Endothelial cell of umbilical vein (primary cell): ENCODE results near the gene ARFGAP3. TPM values are rescaled to one million over a fixed set of nuclear protein-coding genes. Genes with fewer than 3 reads are reported as not detected.

Experiments
- BruUV-seq: library from RNA; stranded (reverse); fragments of 400-500 nt; replicated peaks from 2 replicates; lab custom pipeline; 2021; lab: Mats Ljungman, UMichigan
- CTCF ChIA-PET: fragments of 300-600, 350-600 bp; sonication (Branson Sonifier 250); formaldehyde crosslinking; loops from one replicate; lab custom pipeline; 2021; ENCODE audit warnings: antibody characterized with exemption, inconsistent platforms; lab: Charles Lee
- POLR2A ChIA-PET: fragments of 300-600, 350-600 bp; sonication (Branson Sonifier 250); formaldehyde crosslinking; loops from one replicate; lab custom pipeline; 2021; ENCODE audit warnings: antibody characterized with exemption, inconsistent platforms; lab: Charles Lee
- DNase-seq: peaks from one replicate; pipeline ENCODE4 v3.0.0-alpha.2; 2011; ENCODE audit warnings: low read depth, low spot score
- FAIRE-seq: peaks from 2 replicates; lab custom pipeline; 2011; peaks lifted over from hg19 to GRCh38; lab: Jason Lieb, UNC
- H2AFZ ChIP-seq: 2 replicates; pipeline ENCODE4 v1.6.0; 2012; ENCODE audit warnings: low read depth, low read length, control low read depth, inconsistent platforms
- H3K27ac ChIP-seq: 2 replicates; pipeline ENCODE4 v1.5.1; 2011; ENCODE audit warnings: low read depth, mild to moderate bottlenecking, control low read depth, low read length, moderate library complexity; ENCODE audit not compliant: insufficient read depth
- H3K27me3 ChIP-seq, 2 experiments: 2 replicates each; pipeline versions ENCODE4 v1.6.0 to v1.6.1; 2011; ENCODE audit warnings: low read length in 2 of 2, mixed read lengths in 1 of 2; ENCODE audit not compliant: control insufficient read depth in 2 of 2, insufficient read depth in 2 of 2
- H3K36me3 ChIP-seq, 2 experiments: 2 replicates in 1 of 2; 3 replicates in 1 of 2; pipeline ENCODE4 v1.5.1; 2011; ENCODE audit warnings: low read length in 2 of 2, mild to moderate bottlenecking in 1 of 2, moderate library complexity in 1 of 2; ENCODE audit not compliant: control insufficient read depth in 2 of 2, insufficient read depth in 2 of 2; ENCODE audit errors: extremely low read depth in 1 of 2
- H3K4me1 ChIP-seq: 3 replicates; pipeline ENCODE4 v1.5.1; 2011; ENCODE audit warnings: mild to moderate bottlenecking, low read length; ENCODE audit not compliant: control insufficient read depth, insufficient read depth; ENCODE audit errors: extremely low read depth
- H3K4me2 ChIP-seq: 2 replicates; pipeline ENCODE4 v1.6.1; 2011; ENCODE audit warnings: low read length, control low read depth, mixed read lengths; ENCODE audit not compliant: insufficient read depth
- H3K4me3 ChIP-seq, 3 experiments: fragments of 200-600 bp in 1 of 3; sonication (generic), shearing (Covaris generic) in 1 of 3; replicated peaks in 1 of 3; 2 replicates each; pipeline ENCODE4 v1.5.1; 2011 to 2016; ENCODE audit warnings: control low read depth in 3 of 3, low read length in 3 of 3, mild to moderate bottlenecking in 2 of 3, inconsistent platforms in 1 of 3, low read depth in 1 of 3, moderate library complexity in 1 of 3; ENCODE audit not compliant: insufficient read depth in 1 of 3
- H3K79me2 ChIP-seq: 2 replicates; pipeline ENCODE4 v1.6.0; 2012; ENCODE audit warnings: low read length, inconsistent platforms; ENCODE audit not compliant: control insufficient read depth, insufficient read depth
- H3K9ac ChIP-seq: replicated peaks from 2 replicates; pipeline ENCODE3; 2011; ENCODE audit warnings: low read length, control low read depth; ENCODE audit not compliant: insufficient read depth; ENCODE audit errors: extremely low read depth
- H3K9me1 ChIP-seq: replicated peaks from 3 replicates; pipeline ENCODE4 v1.6.0; 2011; ENCODE audit warnings: mild to moderate bottlenecking, low read length; ENCODE audit not compliant: control insufficient read depth, insufficient read depth; ENCODE audit errors: extremely low read depth
- H3K9me3 ChIP-seq: replicated peaks from 2 replicates; pipeline ENCODE4 v1.5.1; 2012; ENCODE audit warnings: low read length, inconsistent platforms; ENCODE audit not compliant: control insufficient read depth, insufficient read depth
- H4K20me1 ChIP-seq: replicated peaks from 2 replicates; pipeline ENCODE3; 2011; ENCODE audit warnings: mild to moderate bottlenecking, low read length; ENCODE audit not compliant: control insufficient read depth, insufficient read depth; ENCODE audit errors: extremely low read depth
- CTCF ChIP-seq, 2 donors: IDR thresholded peaks; 1 replicate in 1 of 2; 2 replicates in 1 of 2; pipeline ENCODE4 v1.5.1; 2011; ENCODE audit warnings: low read length in 2 of 2, mild to moderate bottlenecking in 2 of 2, moderate library complexity in 2 of 2, control low read depth in 1 of 2, inconsistent platforms in 1 of 2, low read depth in 1 of 2; ENCODE audit not compliant: insufficient read depth in 1 of 2; ENCODE audit errors: extremely low read depth in 1 of 2
- EZH2 ChIP-seq: IDR thresholded peaks from 2 replicates; pipeline ENCODE4 v1.6.1; 2012; ENCODE audit warnings: borderline replicate concordance, low read depth, mild to moderate bottlenecking, moderate library complexity, low read length, inconsistent platforms; ENCODE audit not compliant: severe bottlenecking
- FOS ChIP-seq: IDR thresholded peaks from 2 replicates; pipeline ENCODE4 v1.6.1; 2011; ENCODE audit warnings: mild to moderate bottlenecking, low read length, moderate library complexity, borderline replicate concordance; ENCODE audit not compliant: insufficient read depth
- GATA2 ChIP-seq: IDR thresholded peaks from 2 replicates; pipeline ENCODE4 v1.7.0; 2011; ENCODE audit warnings: low read depth, mild to moderate bottlenecking, moderate library complexity, mixed read lengths, low read length; ENCODE audit not compliant: insufficient read length, insufficient read depth
- JUN ChIP-seq: IDR thresholded peaks from 2 replicates; pipeline ENCODE4 v1.6.1; 2011; ENCODE audit warnings: borderline replicate concordance, low read depth; ENCODE audit not compliant: insufficient read length, insufficient read depth
- MAX ChIP-seq: IDR thresholded peaks from 2 replicates; pipeline ENCODE4 v1.6.1; 2011; ENCODE audit not compliant: insufficient read depth, insufficient read length
- MYC ChIP-seq: IDR thresholded peaks from one replicate; pipeline ENCODE4 v1.6.1; 2011; ENCODE audit warnings: mild to moderate bottlenecking, low read depth, low read length
- POLR2A ChIP-seq: IDR thresholded peaks from 2 replicates; pipeline ENCODE4 v1.6.1; 2012; ENCODE audit warnings: low read depth, mild to moderate bottlenecking, control low read depth, low read length
- POLR2AphosphoS5 ChIP-seq: IDR thresholded peaks from 2 replicates; pipeline ENCODE4 v1.6.1; 2012; ENCODE audit warnings: low read depth, mild to moderate bottlenecking, control low read depth, low read length, moderate library complexity; ENCODE audit not compliant: insufficient read depth
- dilution Hi-C: fragments of 300-500 bp; cut with MboI; formaldehyde crosslinking; loops from one replicate; pipeline ENCODE4 v1.15.0; 2019; ENCODE audit warnings: low sequenced_read_pairs; ENCODE audit not compliant: extremely low pct_ligation_motif_present
- intact Hi-C: fragments of 100-400 bp; cut with micrococcal nuclease; formaldehyde crosslinking; loops from one replicate; pipeline ENCODE4 v1.10.0; 2022
- polyA plus RNA-seq, 4 experiments: library from polyadenylated mRNA; depleted of rRNA in 3 of 4; stranded (reverse) in 3 of 4; unstranded in 1 of 4; fragments of >200 nt; gene quantifications; 2 replicates each; pipeline versions ENCODE4 v1.2.1 to v1.2.3, GENCODE V29; 2011 to 2012; ENCODE audit warnings: missing spikeins in 1 of 4
- total RNA-seq: library from RNA; stranded (reverse); gene quantifications from 2 replicates; pipeline ENCODE4 v1.2.3, GENCODE V29; 2021

Gene ARFGAP3
- total and polyA plus RNA-seq, 2 donors (not counting 3 experiments of a cell fraction or from before 2014, with no cell fraction given), result 29.1 to 33.4 TPM

- no peaks in the 10 kb centered on the region for H3K9me3 ChIP-seq
- TF ChIP-seq EZH2 (no peak), POLR2AphosphoS5 (no peak), JUN (no peak), CTCF (IDR thresholded peaks at IDR 0.05; ENCODE audit: extremely low read depth in 1 of 2, insufficient read depth in 1 of 2, low read depth in 1 of 2, low read length in 2 of 2) (no peak), MYC (no peak), GATA2 (no peak), POLR2A (no peak), FOS (no peak), MAX (no peak)
- BruUV-seq, result no TSS peak
These were observed 42.5 kb downstream of the ARFGAP3 start for GRCh38 chr22:42814616-42815015.

More at GRCh38 chr22:42814616-42815015, 42.5 kb downstream of the ARFGAP3 start:
- H3K36me3 ChIP-seq, result peaks cover 7 to 12% of the 10 kb centered on the region in 2 experiments
- no peaks in the 10 kb centered on the region for H3K79me2 ChIP-seq
- no peaks in the 10 kb centered on the region for H3K9me1 ChIP-seq
- dilution Hi-C loops, result no loop called here
- H3K27me3 ChIP-seq, result no peaks in the 10 kb centered on the region
- intact Hi-C loops, result no loop called here
- ChIA-PET CTCF (interaction anchor here (0.6 to 1.4 kb wide), 6 partner anchors 11 to 357 kb away, joined by 3 to 4 read pairs (median 3); no protein-coding TSS in a partner anchor), POLR2A (no interaction called here)
- H4K20me1 ChIP-seq, result no peaks in the 10 kb centered on the region
- peaks cover 7% of the 10 kb centered on the region for H3K4me1 ChIP-seq
- H3K4me3 ChIP-seq, result no peak overlapping the region
- DNase-seq (no peak), FAIRE-seq (no peak)
- no peak overlapping the region for H3K27ac ChIP-seq
- no peak overlapping the region for H3K4me2 ChIP-seq
- no peak overlapping the region for H2AFZ ChIP-seq
- no peak overlapping the region for H3K9ac ChIP-seq
